HG02884 (cell line): Measurements from ENCODE around the gene IFFO2.
A peak's percentile ranks its signal among the peaks of the same experiment; 100 is the strongest.

Source experiments
- ATAC-seq: cut with Tn5 transposase; IDR thresholded peaks from one replicate; pipeline ENCODE4 v1.9.1; 2021; ENCODE audit warnings: mild to moderate bottlenecking, moderate library complexity; ENCODE audit not compliant: unreplicated experiment

The IFFO2 gene

DNA sequence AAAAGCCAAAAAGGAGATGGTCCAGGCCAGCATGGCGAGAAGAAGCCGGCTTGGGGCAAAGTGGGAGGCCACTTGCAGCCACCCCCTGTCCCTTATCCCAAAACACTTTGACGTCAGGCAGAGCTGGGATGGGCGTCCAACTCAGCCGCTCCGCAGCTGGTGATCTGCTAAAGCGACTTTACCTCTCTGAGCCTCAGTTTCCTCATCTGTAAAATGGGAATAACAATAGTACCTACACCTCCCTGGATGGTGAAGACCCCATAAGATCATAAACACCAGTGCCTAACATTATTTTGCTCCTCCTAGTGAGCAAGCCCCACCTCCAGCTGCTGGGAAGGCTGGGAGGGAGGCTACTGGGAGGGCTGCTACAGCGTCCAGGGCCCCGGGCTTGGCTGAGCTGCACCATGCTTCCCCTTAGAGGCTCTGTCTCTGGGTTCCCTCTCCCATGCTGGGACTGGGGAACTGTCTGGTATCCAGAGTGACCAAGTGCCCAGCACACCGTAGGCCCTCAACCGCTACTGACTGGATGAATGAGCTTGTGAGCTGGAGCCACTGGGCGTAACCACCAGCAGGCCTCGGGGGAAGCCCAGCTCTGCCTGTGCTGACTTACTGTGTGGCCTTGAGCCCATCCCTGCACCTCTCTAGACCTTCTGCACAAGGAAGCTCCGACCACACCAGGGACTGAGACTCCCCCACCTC, 18.3 kb downstream of the IFFO2 start:
- ATAC-seq = no peak

GRCh38 chr1:18937539-18937938, 18.9 kb downstream of the IFFO2 start:
- no peak for ATAC-seq

DNA sequence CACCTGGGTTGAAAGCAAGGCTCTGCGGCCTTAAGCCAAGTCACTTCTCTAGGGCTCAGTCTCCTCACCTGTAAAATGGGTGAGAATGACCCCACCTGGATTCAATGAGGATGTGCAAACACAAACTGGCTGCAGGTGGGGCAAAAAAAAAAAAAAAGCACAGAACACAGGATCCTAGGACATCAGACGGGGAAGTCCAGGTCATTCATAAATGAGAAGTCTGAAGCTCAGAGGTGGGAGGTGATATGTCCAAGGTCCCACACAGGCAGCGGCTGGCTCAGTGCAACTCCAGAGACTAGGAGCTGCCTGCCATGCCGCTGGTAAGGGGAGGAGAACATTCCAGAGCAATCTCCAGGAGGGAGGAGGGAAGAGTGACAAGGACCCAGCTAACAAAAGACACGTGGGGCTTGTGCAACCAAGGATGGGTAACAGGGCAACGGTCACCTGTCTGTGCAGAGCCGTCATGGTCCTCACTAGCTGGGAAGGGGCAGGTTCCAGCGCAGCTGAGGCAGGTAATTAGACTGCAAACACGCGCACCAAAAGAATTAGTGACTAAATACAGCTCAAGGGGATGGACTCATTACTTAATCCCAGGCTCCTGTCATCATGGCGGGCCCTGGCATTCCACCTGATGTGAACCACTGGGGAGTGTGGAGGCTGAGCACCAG, 19.5 kb downstream of the IFFO2 start:
- ATAC-seq = no peak

DNA sequence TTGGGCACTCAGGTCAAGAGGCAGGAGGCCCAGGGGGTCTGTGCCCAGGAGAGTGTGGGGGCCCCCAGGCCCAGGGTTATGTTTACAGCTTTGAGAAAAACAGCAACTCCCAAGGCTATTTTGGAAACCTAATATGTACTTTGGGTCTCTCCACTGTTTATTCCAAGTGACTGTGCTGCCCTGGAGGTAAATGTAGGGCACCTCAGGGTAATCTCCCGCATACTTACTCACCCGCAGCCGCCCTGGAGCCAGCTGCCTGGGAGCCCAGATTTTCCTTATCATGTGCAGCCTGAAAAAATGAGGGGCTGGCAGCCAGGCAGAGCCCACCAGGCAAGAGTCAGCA, 20.0 kb downstream of the IFFO2 start:
- no peak for ATAC-seq

- ATAC-seq = no peak
Observed at GRCh38 chr1:18934205-18935000, 22.1 kb downstream of the IFFO2 start.

DNA sequence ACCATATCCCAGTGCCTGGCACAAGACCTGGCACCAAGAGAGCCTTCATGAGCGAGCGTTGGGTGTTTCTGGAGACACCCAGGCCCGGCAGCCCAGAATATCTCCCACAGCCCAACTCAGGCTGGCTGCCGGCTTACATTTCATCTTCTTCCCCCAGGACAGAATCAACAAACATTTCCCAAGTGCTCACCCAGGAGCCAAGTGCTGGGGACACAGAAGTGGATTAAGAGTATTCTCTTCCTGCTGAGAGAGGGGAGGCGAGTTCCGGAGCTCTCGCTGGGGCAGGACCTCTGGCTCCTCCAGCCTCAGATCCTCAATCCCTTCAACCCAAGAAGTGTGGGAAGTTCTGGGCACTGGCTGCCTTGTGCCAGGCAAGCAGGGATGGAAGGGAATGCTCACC, 23.6 kb downstream of the IFFO2 start:
- no peak for ATAC-seq

- ATAC-seq = no peak
Observed at GRCh38 chr1:18932387-18932786, 24.1 kb downstream of the IFFO2 start.

DNA sequence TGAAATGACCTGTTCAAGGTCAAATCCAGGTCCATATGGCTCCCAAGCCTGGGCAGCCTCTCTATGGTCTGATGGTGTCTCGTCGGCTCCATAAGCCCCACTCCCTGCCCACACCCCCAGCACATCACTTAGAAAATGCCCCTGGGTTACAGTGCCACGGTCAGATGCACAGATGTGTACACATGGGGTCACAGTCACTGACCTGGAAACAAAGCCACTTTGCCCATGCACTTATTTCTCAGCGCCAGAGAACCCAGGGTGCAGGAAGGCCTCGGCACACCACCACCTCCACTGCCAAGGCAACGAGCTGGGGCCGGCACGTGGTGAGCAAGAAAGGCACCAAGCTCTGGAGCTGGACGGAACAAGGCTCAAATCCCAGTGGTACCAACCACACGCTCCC, 24.7 kb downstream of the IFFO2 start:
- ATAC-seq = no peak

DNA sequence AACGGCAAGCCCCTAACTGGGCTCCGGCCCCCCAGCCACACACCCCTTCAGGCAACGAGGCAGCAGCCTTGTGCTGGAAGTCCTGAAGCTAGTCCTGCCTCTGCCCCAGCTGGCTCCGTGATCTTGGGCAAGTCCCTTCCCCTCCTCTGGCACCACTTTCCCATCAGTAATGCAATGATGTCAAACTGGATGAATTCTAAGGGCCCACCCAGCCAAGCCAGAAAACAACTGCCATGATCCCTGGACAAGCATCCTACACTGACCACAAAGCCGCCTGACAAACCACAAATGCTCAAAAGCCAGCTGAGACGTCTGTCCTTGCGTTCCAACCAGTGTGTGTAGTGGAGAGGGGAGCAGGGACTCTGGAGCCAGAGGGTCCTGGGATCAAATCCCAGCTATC, 26.8 kb downstream of the IFFO2 start:
- ATAC-seq = no peak

- no peak for ATAC-seq
Observed at GRCh38 chr1:18928985-18929384, 27.5 kb downstream of the IFFO2 start.

DNA sequence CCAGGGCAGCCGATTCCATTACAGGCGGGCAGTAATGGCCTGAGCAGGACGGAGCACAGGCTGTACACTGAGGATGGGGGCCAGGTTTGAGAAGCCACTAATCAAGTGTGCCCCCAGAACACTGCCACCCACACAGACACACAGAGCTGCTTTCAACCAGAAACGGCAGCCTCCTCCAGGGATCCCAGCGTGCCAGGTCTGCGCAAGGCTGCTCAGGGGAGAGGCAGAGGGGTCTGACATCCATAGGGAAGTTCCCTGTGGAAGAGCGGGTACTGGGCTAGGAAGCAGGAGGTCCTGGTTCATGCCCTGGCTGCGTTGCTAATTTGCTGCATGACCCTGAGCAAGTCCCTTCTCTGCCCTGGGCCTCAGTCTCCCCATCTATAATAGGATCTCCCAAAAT, 28.1 kb downstream of the IFFO2 start:
- ATAC-seq = no peak

DNA sequence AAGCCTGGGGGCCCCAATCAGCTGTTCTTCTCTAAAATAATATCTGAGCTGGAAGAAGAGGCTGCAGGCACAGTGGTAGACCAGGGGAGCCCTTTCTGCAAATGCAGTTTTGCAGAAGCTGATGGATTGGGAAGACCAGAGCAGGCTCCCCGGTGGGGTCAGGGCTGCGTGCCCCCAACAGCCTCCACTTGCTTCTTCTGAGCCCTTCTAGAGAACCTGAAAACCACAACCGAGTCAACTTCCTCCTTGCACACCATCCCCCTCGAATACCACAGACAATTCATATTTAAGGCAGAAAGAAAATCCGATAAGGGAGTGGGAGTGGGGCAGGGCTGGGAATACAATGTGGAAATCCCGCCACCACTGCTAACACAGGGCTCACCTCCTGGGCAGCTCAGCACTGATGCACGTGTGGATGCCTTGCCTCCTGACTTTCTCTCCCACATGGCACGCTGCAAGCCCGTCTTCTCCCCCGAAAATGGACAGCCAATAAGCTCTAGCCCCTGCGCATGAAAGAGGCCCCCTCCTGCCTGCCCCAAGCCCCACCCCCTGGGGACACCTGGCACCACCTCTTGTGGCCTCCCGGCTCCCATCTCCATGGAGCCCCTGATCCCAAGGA, 28.7 kb downstream of the IFFO2 start:
- no peak for ATAC-seq

DNA sequence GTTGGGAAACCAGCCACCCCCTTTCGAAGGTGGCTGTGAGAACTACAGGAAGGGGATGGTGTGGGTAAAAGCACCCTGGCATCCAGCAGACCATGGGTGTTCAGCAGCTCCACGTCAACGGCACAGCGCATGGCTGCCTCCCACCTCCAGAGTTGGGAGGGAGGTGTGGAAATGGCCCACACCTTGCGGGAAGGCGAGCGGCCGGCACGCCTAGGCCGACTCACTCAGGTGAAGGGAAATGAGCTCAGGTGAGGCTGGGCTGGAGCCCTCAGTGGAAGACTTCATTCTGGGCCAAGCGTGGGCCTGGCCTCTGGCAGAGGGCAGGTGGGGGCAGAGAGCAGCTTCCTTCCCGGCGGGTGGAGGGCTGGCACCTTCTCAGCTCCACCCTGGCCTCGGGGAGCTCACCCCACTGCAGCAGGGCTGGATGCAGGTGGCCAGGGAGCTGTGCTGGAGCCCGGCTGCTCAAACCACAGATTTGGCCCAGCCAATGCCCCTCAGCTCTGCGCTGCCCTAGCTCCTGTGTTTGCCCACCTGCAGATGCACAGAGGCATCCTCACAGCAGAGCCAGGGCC, 29.3 kb downstream of the IFFO2 start:
- ATAC-seq = no peak

- peak; percentile 62 for ATAC-seq
Observed at GRCh38 chr1:18926315-18927081, 30.0 kb downstream of the IFFO2 start.

DNA sequence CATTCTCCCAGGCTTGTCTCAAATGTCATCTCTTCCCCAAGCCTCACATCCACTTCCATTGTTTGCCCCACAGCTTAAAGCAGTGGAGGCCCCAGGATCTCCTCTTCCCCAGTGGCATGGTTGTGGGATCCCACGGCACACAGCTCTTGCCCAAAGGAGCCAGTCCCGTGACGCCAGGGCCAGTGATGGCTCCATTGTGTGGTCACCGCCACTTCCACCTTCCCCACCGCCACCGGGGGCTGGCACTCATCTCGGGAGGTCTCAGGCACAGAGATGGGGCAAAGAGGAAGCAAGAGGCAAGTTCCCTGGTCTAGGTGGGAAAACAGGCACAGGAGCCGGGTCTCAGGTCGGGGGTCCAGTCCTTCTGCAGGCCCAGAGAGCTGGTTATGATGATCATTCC, 31.2 kb downstream of the IFFO2 start:
- ATAC-seq = no peak

GRCh38 chr1:18924221-18924691, 32.2 kb downstream of the IFFO2 start:
- no peak for ATAC-seq

DNA sequence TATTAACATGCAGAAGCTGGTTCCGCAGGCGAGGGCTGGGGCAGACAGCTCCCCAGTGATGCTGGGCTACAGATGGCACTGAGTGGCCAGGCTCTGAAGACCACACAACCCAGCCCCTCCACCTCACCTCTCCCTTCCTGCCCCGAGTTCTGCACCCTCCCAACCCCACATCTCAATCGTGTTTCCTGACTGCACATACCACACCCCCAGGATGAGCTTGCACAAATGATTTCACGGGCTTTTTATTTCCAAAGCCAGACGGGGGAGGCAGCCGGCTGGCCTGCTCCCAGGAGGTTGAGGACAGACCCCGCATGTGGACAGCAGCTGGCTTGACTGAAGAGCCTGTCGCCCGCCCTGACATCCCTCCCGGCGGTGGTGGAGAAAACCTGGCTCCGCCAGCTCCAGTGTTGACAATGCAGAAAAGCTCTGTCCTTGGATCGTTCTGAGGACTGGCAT, 32.7 kb downstream of the IFFO2 start:
- ATAC-seq = no peak

GRCh38 chr1:18922848-18923755, 33.4 kb downstream of the IFFO2 start:
- ATAC-seq = no peak

DNA sequence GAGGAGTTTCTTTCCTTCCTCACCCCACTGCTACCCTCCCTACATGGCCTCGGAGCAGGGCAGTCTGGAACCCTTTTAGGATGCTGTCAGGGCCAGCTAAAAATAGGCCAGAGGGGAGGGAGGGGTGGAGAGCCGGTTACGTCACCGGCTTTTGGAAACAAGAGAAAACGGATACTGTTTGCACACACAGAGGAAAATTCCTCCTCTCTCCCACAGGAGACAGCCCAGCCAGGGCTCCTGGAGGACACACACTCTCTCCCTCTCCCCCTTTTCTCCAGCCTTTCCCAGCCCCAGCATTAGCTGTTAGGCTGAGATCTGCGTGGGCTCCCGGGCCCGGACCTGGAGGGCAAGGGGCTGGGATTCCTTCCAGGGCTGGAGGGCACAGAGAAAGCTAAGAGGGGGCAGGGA, 34.2 kb downstream of the IFFO2 start:
- ATAC-seq = no peak
